Caco-2 (cell line): Measurements from ENCODE around the gene CCDC154. TPM values are rescaled to one million over a fixed set of nuclear protein-coding genes. Genes with fewer than 3 reads are reported as not detected.

Experiments used
- BruUV-seq: library from RNA; stranded (reverse); fragments of 400-500 nt; replicated peaks from 2 replicates; lab custom pipeline; 2021; lab: Mats Ljungman, UMichigan
- CTCF ChIA-PET: fragments of 300-600 bp; sonication (Branson Sonifier 250); formaldehyde crosslinking; loops from one replicate; lab custom pipeline; 2022; ENCODE audit warnings: antibody characterized with exemption; lab: Charles Lee
- POLR2A ChIA-PET: fragments of 300-600 bp; sonication (Branson Sonifier 250); formaldehyde crosslinking; loops from one replicate; lab custom pipeline; 2022; ENCODE audit warnings: antibody characterized with exemption; lab: Charles Lee
- DNase-seq, 2 experiments: peaks; one replicate each; pipeline versions ENCODE4 v3.0.0 to v3.0.0-alpha.2; 2020 to 2022
- H3K27me3 ChIP-seq: replicated peaks from 2 replicates; pipeline ENCODE4 v1.6.0; 2011; ENCODE audit warnings: low read length; ENCODE audit not compliant: control insufficient read depth, insufficient read depth
- H3K36me3 ChIP-seq: 2 replicates; pipeline ENCODE4 v1.5.1; 2011; ENCODE audit warnings: low read length; ENCODE audit not compliant: control insufficient read depth, insufficient read depth
- H3K4me1 ChIP-seq: fragments of 250-450 bp; sonication (Bioruptor Pico); 2 replicates; pipeline ENCODE4 v1.5.1; 2020; ENCODE audit warnings: mild to moderate bottlenecking
- H3K4me3 ChIP-seq: 2 replicates; pipeline ENCODE4 v1.5.1; 2011; ENCODE audit warnings: low read depth, mild to moderate bottlenecking, control low read depth, low read length
- H3K9me3 ChIP-seq: fragments of 250-450 bp; sonication (Bioruptor Pico); 2 replicates; pipeline ENCODE4 v1.5.1; 2020; ENCODE audit warnings: mild to moderate bottlenecking, moderate library complexity
- H3K27ac Mint-ChIP-seq: one replicate; pipeline ENCODE4 v1.8.0; 2022; ENCODE audit warnings: mixed read lengths; ENCODE audit not compliant: unreplicated experiment
- H3K27me3 Mint-ChIP-seq: one replicate; pipeline ENCODE4 v1.8.0; 2022; ENCODE audit warnings: mixed read lengths; ENCODE audit not compliant: insufficient read depth, unreplicated experiment
- H3K36me3 Mint-ChIP-seq: one replicate; pipeline ENCODE4 v1.8.0; 2022; ENCODE audit warnings: mild to moderate bottlenecking, mixed read lengths; ENCODE audit not compliant: insufficient read depth, unreplicated experiment
- H3K4me1 Mint-ChIP-seq: one replicate; pipeline ENCODE4 v1.8.0; 2022; ENCODE audit warnings: low read depth, mixed read lengths; ENCODE audit not compliant: unreplicated experiment
- H3K4me3 Mint-ChIP-seq: one replicate; pipeline ENCODE4 v1.8.0; 2022; ENCODE audit warnings: mild to moderate bottlenecking, moderate library complexity, mixed read lengths; ENCODE audit not compliant: unreplicated experiment
- H3K9me3 Mint-ChIP-seq: one replicate; pipeline ENCODE4 v1.8.0; 2022; ENCODE audit warnings: mixed read lengths; ENCODE audit not compliant: unreplicated experiment
- intact Hi-C: fragments of 100-400 bp; cut with micrococcal nuclease; formaldehyde crosslinking; loops from one replicate; pipeline ENCODE4 v1.10.0; 2022; ENCODE audit not compliant: unreplicated experiment
- total RNA-seq: library from RNA; stranded (reverse); gene quantifications from 2 replicates; pipeline ENCODE4 v1.2.3, GENCODE V29; 2022
- TF ChIP-seq, protein P1 (sequence below), 2 experiments: fragments of 200-600 bp in 1 of 2; IDR thresholded peaks; 1 replicate in 1 of 2; 2 replicates in 1 of 2; pipeline versions ENCODE4 v1.5.1 to v1.8.0; 2011 to 2022; ENCODE audit warnings: antibody characterized with exemption in 1 of 2, control low read depth in 1 of 2, inconsistent platforms in 1 of 2, low read depth in 1 of 2, low read length in 1 of 2, mild to moderate bottlenecking in 1 of 2, moderate library complexity in 1 of 2; ENCODE audit not compliant: insufficient read depth in 1 of 2, severe bottlenecking in 1 of 2, unreplicated experiment in 1 of 2

The CCDC154 gene
- total RNA-seq, 1 experiment from 2014 or later = 1.1 TPM

DNA sequence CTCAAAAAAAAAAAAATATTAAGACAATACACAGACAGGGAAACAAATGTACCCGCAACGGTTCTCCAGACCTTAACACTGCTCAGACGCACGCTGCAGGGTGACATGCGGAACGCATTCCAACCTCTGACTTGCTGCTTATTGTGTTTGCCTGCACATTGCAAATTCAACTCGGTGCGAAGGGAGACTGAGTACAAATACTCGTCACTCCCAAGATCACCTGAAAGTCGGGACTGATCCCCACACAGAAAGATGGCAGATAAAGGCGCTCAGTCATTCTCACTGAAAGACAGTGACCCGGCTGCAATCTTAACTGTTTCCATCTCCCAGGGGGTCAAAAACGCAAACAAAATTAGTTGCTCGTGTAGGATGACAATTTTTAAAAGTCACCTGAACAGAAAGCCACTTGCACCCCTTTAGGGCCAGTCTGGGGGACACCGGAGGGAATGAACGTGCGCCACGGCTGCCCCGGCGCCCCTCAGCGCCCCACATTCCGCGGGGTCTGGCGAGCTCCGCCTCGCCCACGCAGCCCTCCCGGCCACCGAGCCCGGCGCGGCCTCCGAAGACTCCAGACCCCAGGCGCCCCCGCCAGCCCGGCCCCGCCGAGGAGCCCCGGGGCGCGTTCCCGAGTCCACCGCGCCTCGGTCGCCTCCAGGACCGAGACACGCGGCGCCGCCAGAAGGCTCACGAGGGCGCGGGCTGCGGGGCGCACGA, 29.9 kb upstream of the CCDC154 start:
- Mint-ChIP-seq H3K27me3 (no peaks in the 10 kb centered on the region), H3K9me3 (no peaks in the 10 kb centered on the region), H3K36me3 (peaks cover 12% of the 10 kb centered on the region), H3K27ac (no peak overlapping the region), H3K4me3 (peak overlapping the region; percentile 73), H3K4me1 (no peaks in the 10 kb centered on the region)
- TF ChIP-seq, protein P1, sequence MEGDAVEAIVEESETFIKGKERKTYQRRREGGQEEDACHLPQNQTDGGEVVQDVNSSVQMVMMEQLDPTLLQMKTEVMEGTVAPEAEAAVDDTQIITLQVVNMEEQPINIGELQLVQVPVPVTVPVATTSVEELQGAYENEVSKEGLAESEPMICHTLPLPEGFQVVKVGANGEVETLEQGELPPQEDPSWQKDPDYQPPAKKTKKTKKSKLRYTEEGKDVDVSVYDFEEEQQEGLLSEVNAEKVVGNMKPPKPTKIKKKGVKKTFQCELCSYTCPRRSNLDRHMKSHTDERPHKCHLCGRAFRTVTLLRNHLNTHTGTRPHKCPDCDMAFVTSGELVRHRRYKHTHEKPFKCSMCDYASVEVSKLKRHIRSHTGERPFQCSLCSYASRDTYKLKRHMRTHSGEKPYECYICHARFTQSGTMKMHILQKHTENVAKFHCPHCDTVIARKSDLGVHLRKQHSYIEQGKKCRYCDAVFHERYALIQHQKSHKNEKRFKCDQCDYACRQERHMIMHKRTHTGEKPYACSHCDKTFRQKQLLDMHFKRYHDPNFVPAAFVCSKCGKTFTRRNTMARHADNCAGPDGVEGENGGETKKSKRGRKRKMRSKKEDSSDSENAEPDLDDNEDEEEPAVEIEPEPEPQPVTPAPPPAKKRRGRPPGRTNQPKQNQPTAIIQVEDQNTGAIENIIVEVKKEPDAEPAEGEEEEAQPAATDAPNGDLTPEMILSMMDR (IDR thresholded peaks at IDR 0.05; ENCODE audit: insufficient read depth in 1 of 2, low read depth in 1 of 2, low read length in 1 of 2, severe bottlenecking in 1 of 2, unreplicated experiment in 1 of 2) = no peak
- Histone ChIP-seq H3K4me3 (peak overlapping the region; percentile 85), H3K4me1 (peaks cover 4% of the 10 kb centered on the region; the same call in 1 of the 2 replicates), H3K9me3 (no peaks in the 10 kb centered on the region), H3K36me3 (no peaks in the 10 kb centered on the region; the same call in 1 of the 2 replicates), H3K27me3 (no peaks in the 10 kb centered on the region)
- TSS peak; percentile 46 for BruUV-seq
- ChIA-PET CTCF (no interaction called here), POLR2A (no interaction called here)
- intact Hi-C loops = loop anchor here (10.0 kb wide), 1 partner anchor 49 kb away; the partner anchor contains the start of gene UQCC4
- DNase-seq = no peak

DNA sequence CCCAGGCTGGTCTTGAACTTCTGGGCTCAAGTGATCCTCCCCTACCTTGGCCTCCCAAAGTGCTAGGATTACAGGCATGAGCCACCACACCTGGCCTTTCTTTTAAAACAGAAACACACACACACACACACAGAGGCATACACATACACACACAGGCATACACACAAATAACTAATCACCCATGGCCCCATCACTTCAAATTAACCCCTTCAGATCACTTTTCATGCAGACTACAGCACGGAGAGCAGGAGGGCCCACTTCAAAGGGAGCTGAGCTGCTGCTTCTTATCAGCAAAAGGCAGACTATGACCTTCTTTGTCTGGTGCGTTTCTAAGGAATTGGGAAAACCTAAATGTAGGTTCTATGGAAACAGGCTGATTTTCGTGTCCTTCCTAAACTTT, 28.6 kb upstream of the CCDC154 start:
- TSS peak; percentile 20 for BruUV-seq
- H3K4me1 Mint-ChIP-seq = no peaks in the 10 kb centered on the region
- H3K4me3 Mint-ChIP-seq = peak overlapping the region; percentile 59
- POLR2A ChIA-PET = no interaction called here
- no peak for DNase-seq
- Histone ChIP-seq H3K4me3 (no peak overlapping the region), H3K9me3 (no peaks in the 10 kb centered on the region), H3K4me1 (peaks cover 4% of the 10 kb centered on the region; the same call in 1 of the 2 replicates), H3K36me3 (no peaks in the 10 kb centered on the region; the same call in 1 of the 2 replicates), H3K27me3 (no peaks in the 10 kb centered on the region)
- peaks cover 6% of the 10 kb centered on the region for H3K36me3 Mint-ChIP-seq
- no peaks in the 10 kb centered on the region for H3K27me3 Mint-ChIP-seq
- no peak overlapping the region for H3K27ac Mint-ChIP-seq
- intact Hi-C loops = loop anchor here (10.0 kb wide), 1 partner anchor 48 kb away; the partner anchor contains the start of gene UQCC4
- H3K9me3 Mint-ChIP-seq = no peaks in the 10 kb centered on the region
- TF ChIP-seq, protein P1 (IDR thresholded peaks at IDR 0.05; ENCODE audit: insufficient read depth in 1 of 2, low read depth in 1 of 2, low read length in 1 of 2, severe bottlenecking in 1 of 2, unreplicated experiment in 1 of 2) = no peak
- CTCF ChIA-PET = interaction anchor here (0.6 kb wide), 1 partner anchor 12 kb away, joined by 3 read pairs; no protein-coding TSS in a partner anchor

DNA sequence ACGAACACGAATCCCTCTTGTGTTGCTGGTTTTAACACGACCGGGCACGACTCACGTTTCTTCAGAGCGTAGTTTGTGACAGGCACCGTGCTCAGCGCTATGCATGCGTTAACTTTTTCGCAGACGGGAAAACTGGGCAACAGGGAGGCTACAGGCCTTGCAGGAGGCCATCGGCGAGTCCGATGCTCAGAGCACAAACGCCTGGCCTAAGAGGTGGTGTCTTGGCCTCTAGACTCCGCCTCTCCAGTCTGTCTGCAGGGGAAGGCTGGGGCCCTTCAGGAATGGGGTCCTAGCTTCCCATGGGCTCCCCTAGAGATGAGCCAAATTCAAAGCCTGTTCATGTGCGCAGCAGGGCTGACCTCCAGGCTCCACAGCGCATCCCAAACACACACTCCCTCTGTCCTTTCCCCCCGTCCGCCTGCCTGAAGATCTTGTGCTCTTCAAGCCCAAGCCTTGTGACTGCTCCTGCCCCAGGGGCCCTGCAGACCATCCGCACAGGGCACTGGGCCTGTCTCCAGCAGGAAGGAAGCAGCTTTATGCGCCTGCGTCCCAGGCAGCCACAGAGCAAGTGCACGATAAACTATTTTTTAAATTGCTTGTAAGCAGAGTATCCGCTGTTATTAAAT, 27.3 kb upstream of the CCDC154 start:
- Histone ChIP-seq H3K4me1 (peaks cover 4% of the 10 kb centered on the region; the same call in 1 of the 2 replicates), H3K9me3 (no peaks in the 10 kb centered on the region), H3K36me3 (no peaks in the 10 kb centered on the region; the same call in 1 of the 2 replicates), H3K4me3 (no peak overlapping the region), H3K27me3 (no peaks in the 10 kb centered on the region)
- no peaks in the 10 kb centered on the region for H3K9me3 Mint-ChIP-seq
- H3K36me3 Mint-ChIP-seq = peaks cover 6% of the 10 kb centered on the region
- intact Hi-C loops = loop anchor here (10.0 kb wide), 1 partner anchor 47 kb away; the partner anchor contains the start of gene UQCC4
- H3K4me1 Mint-ChIP-seq = no peaks in the 10 kb centered on the region
- POLR2A ChIA-PET = interaction anchor here (0.5 kb wide), 1 partner anchor 92 kb away, joined by 3 read pairs; no protein-coding TSS in a partner anchor
- CTCF ChIA-PET = no interaction called here
- TF ChIP-seq, protein P1 (IDR thresholded peaks at IDR 0.05; ENCODE audit: insufficient read depth in 1 of 2, low read depth in 1 of 2, low read length in 1 of 2, severe bottlenecking in 1 of 2, unreplicated experiment in 1 of 2) = no peak
- H3K27me3 Mint-ChIP-seq = no peaks in the 10 kb centered on the region
- no peak for DNase-seq
- BruUV-seq = no TSS peak
- no peak overlapping the region for H3K27ac Mint-ChIP-seq
- H3K4me3 Mint-ChIP-seq = no peak overlapping the region
